ENCODE data around the gene MTA1.
A peak's percentile ranks its signal among the peaks of the same experiment; 100 is the strongest.

DNA sequence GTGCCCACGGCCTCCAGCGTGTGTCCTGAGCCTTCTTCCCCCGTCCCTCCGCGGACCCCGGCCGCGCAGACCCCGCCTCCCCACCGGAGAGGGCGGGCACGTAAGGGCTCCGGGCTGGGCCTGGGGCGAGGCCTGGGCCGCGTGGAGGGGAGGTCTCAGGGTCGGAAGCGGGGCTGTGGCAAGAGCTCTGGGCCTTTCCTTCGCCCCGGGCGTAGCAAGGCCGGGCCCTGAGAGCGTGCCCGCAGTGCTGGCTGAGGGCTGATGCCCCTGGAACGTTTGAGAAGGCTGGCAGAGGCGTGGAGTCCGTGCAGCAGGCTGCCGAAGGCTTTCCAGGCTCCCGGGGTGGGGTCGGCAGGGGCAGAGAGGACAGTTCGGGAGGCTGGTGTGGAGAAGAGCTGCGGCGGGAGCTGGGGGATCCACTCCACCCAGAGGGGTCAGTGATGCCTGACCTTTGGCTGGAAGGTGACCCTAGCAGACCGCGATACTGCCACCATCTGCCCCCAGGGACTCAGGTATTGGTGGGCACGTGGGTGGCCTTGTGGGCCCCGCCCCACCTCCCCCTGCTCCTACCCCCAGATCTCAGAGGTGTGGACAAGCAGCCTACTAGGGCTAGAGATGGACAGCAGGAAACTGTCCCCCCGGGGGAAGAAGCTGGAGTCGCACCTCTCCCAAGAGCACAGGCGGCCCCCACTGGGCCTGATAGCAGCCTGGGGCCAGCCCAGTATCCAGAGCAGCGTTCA is 20.7 kb upstream of the MTA1 start:
- TF ChIP-seq, protein P1, sequence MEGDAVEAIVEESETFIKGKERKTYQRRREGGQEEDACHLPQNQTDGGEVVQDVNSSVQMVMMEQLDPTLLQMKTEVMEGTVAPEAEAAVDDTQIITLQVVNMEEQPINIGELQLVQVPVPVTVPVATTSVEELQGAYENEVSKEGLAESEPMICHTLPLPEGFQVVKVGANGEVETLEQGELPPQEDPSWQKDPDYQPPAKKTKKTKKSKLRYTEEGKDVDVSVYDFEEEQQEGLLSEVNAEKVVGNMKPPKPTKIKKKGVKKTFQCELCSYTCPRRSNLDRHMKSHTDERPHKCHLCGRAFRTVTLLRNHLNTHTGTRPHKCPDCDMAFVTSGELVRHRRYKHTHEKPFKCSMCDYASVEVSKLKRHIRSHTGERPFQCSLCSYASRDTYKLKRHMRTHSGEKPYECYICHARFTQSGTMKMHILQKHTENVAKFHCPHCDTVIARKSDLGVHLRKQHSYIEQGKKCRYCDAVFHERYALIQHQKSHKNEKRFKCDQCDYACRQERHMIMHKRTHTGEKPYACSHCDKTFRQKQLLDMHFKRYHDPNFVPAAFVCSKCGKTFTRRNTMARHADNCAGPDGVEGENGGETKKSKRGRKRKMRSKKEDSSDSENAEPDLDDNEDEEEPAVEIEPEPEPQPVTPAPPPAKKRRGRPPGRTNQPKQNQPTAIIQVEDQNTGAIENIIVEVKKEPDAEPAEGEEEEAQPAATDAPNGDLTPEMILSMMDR (IDR thresholded peaks at IDR 0.05; ENCODE audit: low read depth, low read length), result no peak
- peak; percentile 7 for TF ChIP-seq POLR2A (IDR thresholded peaks at IDR 0.05; ENCODE audit: extremely low read depth, insufficient read length)

Measured in NB4 (cell line).